AG08395 (cell line): ENCODE data around the gene IL6R.

Source experiments
- DNase-seq: peaks from one replicate; pipeline ENCODE4 v3.0.0; 2012; ENCODE audit warnings: mixed read lengths, low spot score

The IL6R gene

GRCh38 chr1:154453574-154454352 lies 48.6 kb downstream of the IL6R start:
- peak; percentile 76 for DNase-seq

- DNase-seq = no peak
Measured at GRCh38 chr1:154454386-154455120, 49.4 kb downstream of the IL6R start.

GRCh38 chr1:154456631-154457030 lies 51.5 kb downstream of the IL6R start:
- no peak for DNase-seq

GRCh38 chr1:154459080-154459479 lies 53.9 kb downstream of the IL6R start:
- no peak for DNase-seq

GRCh38 chr1:154460695-154461260 lies 55.6 kb downstream of the IL6R start:
- DNase-seq = no peak

- no peak for DNase-seq
Measured at GRCh38 chr1:154463512-154463990, 58.4 kb downstream of the IL6R start.

- no peak for DNase-seq
Measured at GRCh38 chr1:154465621-154466195, 60.6 kb downstream of the IL6R start.

GRCh38 chr1:154466206-154466605 lies 61.1 kb downstream of the IL6R start:
- DNase-seq = no peak

GRCh38 chr1:154466921-154467417 lies 61.8 kb downstream of the IL6R start:
- DNase-seq = peak; percentile 38

- DNase-seq = no peak
Measured at GRCh38 chr1:154467434-154468102, 62.4 kb downstream of the IL6R start.

- no peak for DNase-seq
Measured at GRCh38 chr1:154468535-154469250, 63.5 kb downstream of the IL6R start.

GRCh38 chr1:154469844-154470560 lies 64.9 kb downstream of the IL6R start:
- DNase-seq = no peak

GRCh38 chr1:154471304-154471703 lies 66.2 kb downstream of the IL6R start:
- no peak for DNase-seq

GRCh38 chr1:154474802-154475201 lies 69.7 kb downstream of the IL6R start:
- DNase-seq = peak; percentile 86

- no peak for DNase-seq
Measured at GRCh38 chr1:154476791-154477190, 71.6 kb downstream of the IL6R start.

- DNase-seq = no peak
Measured at GRCh38 chr1:154478013-154478412, 72.9 kb downstream of the IL6R start.

- DNase-seq = no peak
Measured at GRCh38 chr1:154478639-154479038, 73.5 kb downstream of the IL6R start.

GRCh38 chr1:154479764-154480421 lies 74.8 kb downstream of the IL6R start:
- DNase-seq = peak; percentile 91

- DNase-seq = no peak
Measured at GRCh38 chr1:154481053-154481452, 75.9 kb downstream of the IL6R start.
